ES-I3 (cell line): Measurements from ENCODE around the gene MTCH1.
A peak's percentile ranks its signal among the peaks of the same experiment; 100 is the strongest.

Source experiments
- H3K36me3 ChIP-seq: 2 replicates; pipeline ENCODE4 v1.6.1; 2013; ENCODE audit warnings: mild to moderate bottlenecking, low read length, control low read depth, moderate library complexity; ENCODE audit not compliant: insufficient read depth
- H3K4me1 ChIP-seq: 2 replicates; pipeline ENCODE4 v1.6.1; 2013; ENCODE audit warnings: mild to moderate bottlenecking, control low read depth, low read length; ENCODE audit not compliant: insufficient read depth
- H3K9ac ChIP-seq: 2 replicates; pipeline ENCODE4 v1.6.1; 2013; ENCODE audit warnings: low read depth, mild to moderate bottlenecking, low read length, moderate library complexity
- H3K9me3 ChIP-seq: 2 replicates; pipeline ENCODE4 v1.6.1; 2013; ENCODE audit warnings: mild to moderate bottlenecking, low read length, moderate library complexity; ENCODE audit not compliant: control insufficient read depth, insufficient read depth

Gene MTCH1, protein sequence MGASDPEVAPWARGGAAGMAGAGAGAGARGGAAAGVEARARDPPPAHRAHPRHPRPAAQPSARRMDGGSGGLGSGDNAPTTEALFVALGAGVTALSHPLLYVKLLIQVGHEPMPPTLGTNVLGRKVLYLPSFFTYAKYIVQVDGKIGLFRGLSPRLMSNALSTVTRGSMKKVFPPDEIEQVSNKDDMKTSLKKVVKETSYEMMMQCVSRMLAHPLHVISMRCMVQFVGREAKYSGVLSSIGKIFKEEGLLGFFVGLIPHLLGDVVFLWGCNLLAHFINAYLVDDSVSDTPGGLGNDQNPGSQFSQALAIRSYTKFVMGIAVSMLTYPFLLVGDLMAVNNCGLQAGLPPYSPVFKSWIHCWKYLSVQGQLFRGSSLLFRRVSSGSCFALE

DNA sequence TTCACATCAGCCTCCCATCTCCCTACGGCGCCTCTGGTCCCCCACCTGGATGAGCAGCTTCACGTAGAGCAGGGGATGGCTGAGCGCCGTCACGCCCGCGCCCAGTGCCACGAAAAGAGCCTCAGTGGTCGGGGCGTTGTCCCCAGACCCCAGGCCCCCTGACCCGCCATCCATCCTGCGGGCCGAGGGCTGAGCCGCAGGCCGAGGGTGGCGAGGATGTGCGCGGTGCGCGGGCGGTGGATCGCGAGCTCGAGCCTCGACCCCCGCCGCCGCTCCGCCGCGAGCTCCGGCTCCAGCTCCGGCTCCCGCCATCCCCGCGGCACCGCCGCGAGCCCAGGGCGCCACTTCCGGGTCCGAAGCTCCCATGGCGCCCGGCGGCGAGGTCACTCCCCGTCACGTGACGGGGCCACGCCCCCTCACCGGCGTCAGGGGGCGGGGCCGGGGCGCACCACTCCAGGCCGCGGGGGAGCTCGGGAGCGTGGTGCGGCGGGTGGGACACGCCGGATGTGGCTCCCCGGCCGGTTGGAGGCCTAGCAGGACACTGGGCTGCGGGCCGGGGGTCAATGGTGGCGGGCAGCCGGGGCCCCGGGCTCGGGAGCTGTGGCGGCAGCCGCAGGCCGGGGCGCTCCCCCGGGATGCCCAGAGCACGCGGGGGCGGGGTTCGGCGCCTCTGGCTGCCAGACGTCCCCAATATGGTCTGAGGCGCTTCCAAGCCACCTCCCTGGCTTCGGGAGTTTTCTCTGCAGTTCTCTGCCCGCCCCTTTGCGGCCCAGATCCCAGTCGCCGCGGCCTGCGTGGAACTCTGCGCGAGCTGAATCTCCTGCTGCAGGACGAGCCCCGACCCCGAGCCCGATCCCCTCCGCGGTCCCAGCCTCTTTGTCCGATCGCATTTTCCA, at the start of gene MTCH1:
MTCH1 (minus strand) TSS at position 389 of the 896 bp plus-strand sequence; CDS start at position 366, 23 bp downstream.
- H3K4me1 ChIP-seq: peaks cover 33% of the 10 kb centered on the region

DNA sequence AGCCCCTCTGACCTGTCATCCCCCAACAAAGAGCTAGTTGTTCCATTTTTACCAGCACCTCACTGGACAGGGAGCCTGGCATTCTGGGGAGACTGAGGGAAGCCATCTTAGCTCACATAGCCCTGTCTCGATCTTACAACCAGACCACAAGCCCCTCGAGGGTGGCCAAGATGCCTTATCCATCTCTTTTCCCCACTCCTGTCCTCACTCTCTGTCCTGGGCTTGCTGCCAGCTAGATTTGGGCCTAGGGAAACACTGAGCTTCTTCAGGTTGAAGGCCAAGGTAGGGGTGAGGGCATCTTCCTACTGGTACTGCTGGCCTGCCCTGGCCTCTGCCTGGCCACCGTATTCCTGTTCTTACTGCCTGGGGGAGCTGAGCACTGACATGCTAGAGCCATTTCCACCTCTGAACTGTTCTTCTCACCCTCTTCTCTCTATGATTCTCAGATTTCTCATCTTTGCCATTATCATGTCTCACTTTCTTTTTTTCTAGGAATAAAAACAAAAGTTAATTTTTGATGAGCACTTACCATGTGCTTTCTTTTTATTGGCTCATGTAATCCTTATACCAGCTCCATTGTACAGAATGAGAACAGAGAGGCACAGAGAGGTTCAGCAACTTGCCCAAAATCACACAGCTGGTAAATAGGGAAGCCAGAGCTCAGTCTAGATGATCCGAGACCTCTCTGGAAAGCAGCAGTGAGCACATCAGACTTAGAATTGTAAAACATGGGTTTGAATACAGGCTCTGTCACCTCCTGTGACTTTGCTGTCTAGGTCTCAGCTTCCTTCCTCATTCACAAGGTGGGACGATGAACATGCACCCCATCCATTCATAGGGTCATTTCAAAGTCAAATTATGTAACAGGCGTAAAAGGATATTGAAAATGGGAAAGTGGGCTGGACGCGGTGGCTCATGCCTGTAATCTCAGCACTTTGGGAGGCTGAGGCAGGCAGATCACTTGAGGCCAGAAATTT, 48.1 kb upstream of the MTCH1 start:
- Histone ChIP-seq H3K36me3 (no peaks in the 10 kb centered on the region), H3K9me3 (peaks cover 5% of the 10 kb centered on the region; the same call in 1 of the 2 replicates), H3K4me1 (no peaks in the 10 kb centered on the region; the same call in 1 of the 2 replicates), H3K9ac (no peak overlapping the region)

More for the DNA sequence above, at the start of gene MTCH1:
- Histone ChIP-seq H3K36me3 (no peaks in the 10 kb centered on the region), H3K9me3 (no peaks in the 10 kb centered on the region), H3K9ac (peak within 1 kb of the TSS; percentile 88)

DNA sequence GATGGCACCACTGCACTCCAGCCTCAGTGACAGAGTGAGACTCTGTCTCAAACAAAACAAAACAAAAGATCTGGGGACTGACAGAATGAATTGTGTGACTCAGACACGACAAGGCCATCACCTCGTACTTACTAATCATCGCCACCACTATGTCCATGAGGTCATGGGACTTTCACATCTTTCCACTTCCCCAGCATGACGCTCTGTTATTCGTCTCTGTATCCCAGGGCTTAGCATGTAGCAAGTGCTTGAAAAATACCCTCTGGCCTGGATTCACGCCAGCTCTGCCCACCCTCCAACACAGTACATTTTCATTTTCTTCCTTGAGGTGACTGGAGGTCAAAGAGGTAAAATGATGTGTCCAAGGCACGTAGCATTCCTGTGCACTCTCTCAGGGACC, 47.3 kb upstream of the MTCH1 start:
- H3K4me1 ChIP-seq: no peaks in the 10 kb centered on the region; the same call in 1 of the 2 replicates
- H3K9ac ChIP-seq: no peak overlapping the region
- peaks cover 5% of the 10 kb centered on the region; the same call in 1 of the 2 replicates for H3K9me3 ChIP-seq
- H3K36me3 ChIP-seq: no peaks in the 10 kb centered on the region

DNA sequence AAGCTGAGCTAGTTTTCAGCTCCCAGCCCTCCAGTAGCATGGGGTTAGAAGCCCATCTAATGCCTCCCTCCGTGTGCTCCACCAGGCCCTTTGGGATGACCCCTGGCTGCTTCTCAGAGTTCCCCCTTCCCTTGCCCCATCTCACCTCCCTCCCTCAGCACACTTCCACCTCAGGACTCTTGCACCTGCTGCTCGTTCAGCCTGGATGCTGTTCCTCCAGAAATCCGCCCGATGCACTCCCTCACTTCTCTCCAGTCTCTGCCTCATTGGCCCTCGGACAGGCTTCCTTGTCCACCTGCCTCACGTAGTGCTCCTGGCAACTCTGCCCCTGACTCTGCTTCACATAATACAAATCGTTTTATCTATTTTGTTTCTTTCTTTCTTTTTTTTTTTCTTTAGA, 46.2 kb upstream of the MTCH1 start:
- no peaks in the 10 kb centered on the region; the same call in 1 of the 2 replicates for H3K4me1 ChIP-seq
- H3K9me3 ChIP-seq: peaks cover 5% of the 10 kb centered on the region; the same call in 1 of the 2 replicates
- no peaks in the 10 kb centered on the region for H3K36me3 ChIP-seq
- H3K9ac ChIP-seq: no peak overlapping the region

DNA sequence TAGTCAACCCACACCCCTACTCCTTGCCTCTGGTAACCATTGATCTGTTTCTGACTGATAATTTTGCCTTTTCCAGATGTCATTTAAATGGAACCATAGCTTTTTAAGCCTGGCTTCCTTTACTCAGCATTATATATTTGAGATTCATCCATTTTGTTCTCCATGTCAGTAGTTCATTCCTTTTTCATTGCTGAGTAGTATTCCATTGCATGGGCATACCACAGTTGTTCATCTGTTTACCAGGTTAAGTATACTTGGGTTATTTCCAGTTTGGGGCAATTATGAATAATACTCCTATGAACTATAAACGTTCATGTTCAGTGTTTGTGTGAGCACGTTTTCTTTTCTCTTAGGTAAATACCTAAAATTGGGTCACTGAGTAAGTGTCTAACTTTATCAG, 44.6 kb upstream of the MTCH1 start:
- Histone ChIP-seq H3K9ac (no peak overlapping the region), H3K36me3 (no peaks in the 10 kb centered on the region), H3K9me3 (peaks cover 5% of the 10 kb centered on the region; the same call in 1 of the 2 replicates), H3K4me1 (no peaks in the 10 kb centered on the region; the same call in 1 of the 2 replicates)

DNA sequence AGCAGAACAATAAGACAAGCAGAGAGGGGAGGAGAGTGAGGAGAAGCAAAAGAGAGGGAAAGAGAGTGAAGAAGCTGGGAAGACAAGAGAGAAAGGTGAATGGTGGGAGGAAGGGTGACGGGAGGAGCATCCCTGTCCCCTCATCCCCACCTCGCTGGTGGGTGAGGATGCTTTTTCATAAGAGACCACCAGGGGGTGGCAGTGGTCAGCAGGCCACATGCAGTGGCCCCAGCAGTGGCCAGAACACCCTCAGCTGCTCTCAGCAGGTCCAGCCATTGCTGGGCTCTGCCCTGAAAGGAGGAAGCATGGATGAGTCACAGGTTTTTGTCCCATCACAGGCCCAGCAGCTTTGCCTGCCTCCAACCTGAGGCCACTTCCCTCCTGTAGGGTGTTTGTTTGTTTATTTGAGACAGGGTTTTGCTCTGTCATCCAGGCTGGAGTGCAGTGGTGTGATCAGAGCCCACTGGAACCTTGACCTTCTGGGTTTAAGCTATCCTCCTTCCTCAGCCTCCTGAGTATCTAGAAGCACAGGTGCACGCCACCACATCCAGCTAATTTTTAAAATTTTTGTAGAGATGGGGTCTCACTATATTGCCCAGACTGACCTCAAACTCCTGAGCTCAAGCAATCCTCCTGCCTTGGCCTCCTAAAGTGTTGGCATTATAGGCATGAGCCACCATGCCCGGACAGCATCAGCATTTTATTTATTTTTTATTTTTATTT, 43.4 kb upstream of the MTCH1 start:
- H3K4me1 ChIP-seq: peaks cover 9% of the 10 kb centered on the region; the same call in 1 of the 2 replicates
- H3K9me3 ChIP-seq: peaks cover 5% of the 10 kb centered on the region; the same call in 1 of the 2 replicates
- H3K9ac ChIP-seq: no peak overlapping the region
- H3K36me3 ChIP-seq: no peaks in the 10 kb centered on the region

DNA sequence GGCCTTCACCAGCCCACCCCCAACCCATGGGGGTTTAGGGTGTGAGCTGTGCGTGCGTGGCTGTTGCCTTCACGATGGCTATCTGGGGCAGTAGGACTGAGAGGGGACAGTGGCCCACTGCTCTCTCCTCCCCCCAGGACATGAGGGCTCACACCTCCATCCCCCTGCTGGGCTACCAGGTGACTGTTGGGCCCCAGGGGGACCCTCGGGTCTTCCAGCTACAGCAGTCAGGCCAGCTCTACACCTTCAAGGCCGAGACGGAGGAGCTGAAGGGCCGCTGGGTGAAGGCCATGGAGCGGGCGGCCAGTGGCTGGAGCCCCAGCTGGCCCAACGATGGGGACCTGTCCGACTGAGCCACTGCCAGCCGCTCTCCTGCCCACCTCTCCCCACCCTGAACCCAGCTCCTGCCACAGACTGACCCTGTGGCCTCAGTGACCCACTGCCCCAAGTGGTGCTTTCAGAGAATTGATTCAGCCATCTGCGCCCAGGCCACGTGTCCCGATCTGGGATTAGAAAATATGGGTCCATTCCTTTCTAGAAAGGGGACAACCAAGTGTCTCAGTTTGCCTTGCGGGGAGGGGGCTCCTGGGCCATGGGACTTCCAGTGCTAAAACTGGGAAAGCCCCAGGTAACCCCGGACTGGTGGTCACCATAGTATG, 41.9 kb upstream of the MTCH1 start:
- Histone ChIP-seq H3K4me1 (peaks cover 10% of the 10 kb centered on the region; the same call in 1 of the 2 replicates), H3K36me3 (no peaks in the 10 kb centered on the region), H3K9ac (no peak overlapping the region), H3K9me3 (peaks cover 5% of the 10 kb centered on the region; the same call in 1 of the 2 replicates)

DNA sequence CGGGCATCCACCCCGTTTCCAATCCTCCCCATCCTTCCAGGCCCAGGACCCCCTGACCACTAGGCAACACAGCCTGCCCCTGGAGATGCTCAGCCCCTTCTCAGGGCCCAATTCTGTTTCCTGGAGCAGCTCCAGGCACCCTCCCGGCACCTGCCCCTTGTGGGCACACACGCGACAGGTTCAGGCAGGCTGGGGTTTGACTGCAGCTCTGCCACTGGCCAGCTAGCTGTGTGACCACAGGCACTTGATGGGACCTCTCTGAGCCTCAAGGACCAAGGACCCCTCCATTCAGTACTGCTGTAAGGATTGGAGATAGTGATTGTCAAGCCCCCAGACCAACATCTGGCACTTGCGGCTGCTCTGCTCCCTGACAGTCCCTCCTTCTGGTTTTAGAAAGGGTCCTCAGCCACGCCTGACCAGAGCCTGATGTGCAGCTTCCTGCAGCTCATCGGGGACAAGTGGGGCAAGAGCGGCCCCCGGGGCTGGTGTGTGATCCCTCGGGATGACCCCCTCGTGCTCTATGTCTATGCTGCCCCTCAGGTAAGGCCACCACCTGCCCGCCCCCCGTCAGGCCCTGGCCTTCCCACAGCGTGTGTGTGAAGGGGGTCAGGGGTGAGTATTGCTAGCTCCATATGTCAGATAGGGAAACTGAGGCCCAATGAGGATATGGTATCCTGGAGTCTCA, 41.2 kb upstream of the MTCH1 start:
- Histone ChIP-seq H3K9me3 (peaks cover 5% of the 10 kb centered on the region; the same call in 1 of the 2 replicates), H3K9ac (no peak overlapping the region), H3K36me3 (no peaks in the 10 kb centered on the region), H3K4me1 (peaks cover 10% of the 10 kb centered on the region; the same call in 1 of the 2 replicates)

DNA sequence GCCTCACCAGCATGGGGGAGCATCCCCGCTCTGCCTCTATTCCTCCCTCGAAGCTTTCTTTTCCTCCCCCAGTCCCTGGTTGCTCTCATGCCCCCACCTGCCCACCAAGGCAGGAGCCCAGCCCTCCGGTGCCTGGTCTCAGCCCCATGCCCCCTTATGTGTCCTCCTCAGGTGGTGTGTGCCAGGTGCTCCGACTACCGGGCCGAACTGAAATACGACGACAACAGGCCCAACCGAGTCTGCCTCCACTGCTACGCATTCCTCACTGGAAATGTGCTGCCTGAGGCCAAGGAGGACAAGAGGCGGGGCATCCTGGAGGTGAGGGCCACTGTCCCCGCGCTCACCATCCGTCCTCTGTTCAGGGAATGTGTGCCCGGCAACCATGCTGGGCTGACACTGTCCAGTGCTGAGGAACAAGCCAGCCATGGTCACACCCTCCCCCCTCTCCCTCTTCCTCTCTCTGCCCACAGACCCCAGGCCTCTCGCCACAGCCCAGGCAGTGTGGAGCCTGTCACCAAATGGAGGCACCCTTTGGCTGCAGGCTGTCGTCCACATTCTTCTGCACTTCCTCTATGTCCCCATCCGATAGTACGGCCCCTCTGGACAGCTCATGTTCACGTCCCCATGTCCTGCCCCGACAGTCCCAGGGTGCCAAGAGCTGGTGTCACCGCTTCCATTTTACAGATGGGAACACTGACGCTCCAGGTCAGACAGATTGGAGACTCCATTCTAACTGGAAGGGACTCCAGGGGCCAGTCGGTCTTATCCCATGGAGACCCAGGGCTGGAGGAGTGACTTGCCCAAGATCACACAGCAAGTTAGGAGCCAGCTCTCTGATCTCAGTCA, 39.8 kb upstream of the MTCH1 start:
- Histone ChIP-seq H3K9ac (no peak overlapping the region), H3K9me3 (peaks cover 5% of the 10 kb centered on the region; the same call in 1 of the 2 replicates), H3K36me3 (no peaks in the 10 kb centered on the region), H3K4me1 (peaks cover 14% of the 10 kb centered on the region; the same call in 1 of the 2 replicates)

DNA sequence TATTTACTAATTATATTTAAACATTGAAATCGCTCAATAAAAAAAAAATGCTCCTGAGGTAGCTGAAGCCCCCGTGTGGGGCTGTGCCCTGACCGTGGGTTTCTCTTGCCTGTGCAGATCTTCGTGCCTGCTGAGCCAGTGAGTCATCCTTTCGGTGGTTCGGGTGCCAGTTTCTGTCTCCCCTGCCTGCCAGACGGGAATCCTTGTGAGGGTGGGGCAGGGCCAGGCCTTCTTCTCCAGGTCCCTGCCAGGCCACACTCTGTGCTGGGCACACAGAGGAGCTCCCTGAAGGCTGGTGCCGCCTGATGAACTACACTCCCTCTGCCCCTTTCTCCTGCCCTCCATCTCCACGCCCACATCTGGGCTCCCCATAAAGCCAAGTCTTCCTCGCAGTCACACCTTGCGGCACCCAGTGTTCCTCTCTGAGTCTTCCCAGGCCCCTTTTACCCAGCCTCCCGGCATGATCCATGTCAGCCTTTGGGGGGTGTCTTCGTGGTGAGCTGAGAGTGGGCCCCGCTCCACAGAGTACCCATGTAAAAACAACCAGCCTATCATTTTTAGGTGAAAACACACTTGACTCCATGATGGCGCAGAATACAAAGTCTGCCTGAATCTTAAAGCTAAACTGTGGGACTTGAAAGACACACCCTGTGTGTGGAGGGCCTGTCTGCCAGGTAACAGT, 38.8 kb upstream of the MTCH1 start:
- Histone ChIP-seq H3K36me3 (no peaks in the 10 kb centered on the region), H3K9ac (no peak overlapping the region), H3K9me3 (no peaks in the 10 kb centered on the region), H3K4me1 (peaks cover 14% of the 10 kb centered on the region; the same call in 1 of the 2 replicates)
